ENCODE results near the gene SLC47A2.

Gene SLC47A2

DNA sequence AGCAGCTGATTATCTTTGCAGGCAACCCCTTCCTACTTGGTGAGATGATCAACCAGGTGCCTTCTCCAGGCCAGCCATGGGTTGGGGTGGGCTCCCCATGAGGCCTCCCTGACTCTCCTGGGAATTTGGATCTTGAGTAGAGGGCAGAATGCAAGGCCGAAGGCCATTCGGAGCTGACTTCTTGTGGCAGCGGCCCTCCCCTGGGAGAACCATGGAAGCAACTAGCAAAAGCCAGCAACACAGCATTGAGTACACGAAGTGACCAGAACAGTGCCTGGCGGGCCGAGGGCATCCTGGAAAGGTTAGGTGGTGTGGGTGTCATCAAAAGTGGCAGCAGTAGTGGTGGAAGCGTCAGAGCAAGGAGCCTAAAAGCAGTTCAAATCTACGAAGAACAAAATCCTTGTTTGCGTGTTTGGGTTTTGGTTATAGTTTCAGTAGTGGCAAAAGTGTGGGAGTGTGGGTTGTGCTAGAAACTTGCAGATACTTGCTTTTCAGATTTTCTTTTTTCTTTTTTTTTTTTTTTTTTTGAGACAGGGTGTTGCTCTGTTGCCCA lies 33.7 kb upstream of the SLC47A2 start:
- Histone ChIP-seq H3K4me3 (ENCODE audit: low read length in 2 of 2) (no peak overlapping the region), H3K9ac (ENCODE audit: low read depth, low read length, poor library complexity) (no peak overlapping the region), H3K23ac (ENCODE audit: low read depth, low read length, poor library complexity) (no peak overlapping the region), H2AFZ (ENCODE audit: low read length) (no peak overlapping the region), H3K36me3 (replicated peaks in 1 of 2; ENCODE audit: control insufficient read depth in 2 of 2, insufficient read depth in 2 of 2, low read length in 2 of 2) (no peaks in the 10 kb centered on the region), H3K9me3 (replicated peaks in 1 of 2; ENCODE audit: control insufficient read depth in 2 of 2, insufficient read depth in 1 of 2, low read depth in 1 of 2, low read length in 2 of 2) (no peaks in the 10 kb centered on the region), H2BK5ac (ENCODE audit: low read length) (no peak overlapping the region), H3K18ac (ENCODE audit: low read length) (no peak overlapping the region), H2BK12ac (ENCODE audit: low read length) (no peak overlapping the region), H3K4me1 (ENCODE audit: control insufficient read depth in 2 of 2, insufficient read depth in 1 of 2, low read depth in 1 of 2, low read length in 2 of 2) (peaks cover 0 to 9% of the 10 kb centered on the region in 2 donors), H2AK5ac (ENCODE audit: low read depth, low read length) (no peak overlapping the region), H4K8ac (ENCODE audit: low read depth, low read length) (no peak overlapping the region), H3K27ac (replicated peaks; ENCODE audit: low read length) (no peak overlapping the region), H3K4me2 (ENCODE audit: insufficient read depth, low read length, poor library complexity, severe bottlenecking) (no peak overlapping the region), H3K27me3 (ENCODE audit: control insufficient read depth in 3 of 3, insufficient read depth in 3 of 3, low read depth in 1 of 3, low read length in 3 of 3) (peaks cover 0 to 56% (median 0%) of the 10 kb centered on the region in 3 experiments), H2BK15ac (ENCODE audit: low read length) (peak overlapping the region; percentile 2), H2BK120ac (ENCODE audit: low read depth, low read length) (no peak overlapping the region), H3K79me1 (ENCODE audit: low read depth, low read length) (no peaks in the 10 kb centered on the region), H4K91ac (ENCODE audit: low read depth, low read length, poor library complexity) (no peak overlapping the region), H3K4ac (ENCODE audit: low read length) (no peak overlapping the region), H3K14ac (ENCODE audit: low read length) (peak overlapping the region; percentile 1)
- DNase-seq (ENCODE audit: low spot score): no peak
- WGBS, 2 donors (ENCODE audit: extremely low coverage in 2 of 2, insufficient read length in 2 of 2, insufficient replicate concordance in 1 of 2): no CpG with 5 or more reads among the region's 9 CpGs

GRCh38 chr17:19748807-19749193 lies 32.4 kb upstream of the SLC47A2 start:
- Histone ChIP-seq H3K14ac (ENCODE audit: low read length) (no peak overlapping the region), H4K91ac (ENCODE audit: low read depth, low read length, poor library complexity) (peak overlapping the region; percentile 79), H3K36me3 (replicated peaks in 1 of 2; ENCODE audit: control insufficient read depth in 2 of 2, insufficient read depth in 2 of 2, low read length in 2 of 2) (no peaks in the 10 kb centered on the region), H2AK5ac (ENCODE audit: low read depth, low read length) (peak overlapping the region; percentile 44), H4K8ac (ENCODE audit: low read depth, low read length) (no peak overlapping the region), H3K27ac (replicated peaks; ENCODE audit: low read length) (no peak overlapping the region), H2AFZ (ENCODE audit: low read length) (no peak overlapping the region), H3K4me3 (ENCODE audit: low read length in 2 of 2) (no peak overlapping the region), H3K4me2 (ENCODE audit: insufficient read depth, low read length, poor library complexity, severe bottlenecking) (no peak overlapping the region), H3K9me3 (replicated peaks in 1 of 2; ENCODE audit: control insufficient read depth in 2 of 2, insufficient read depth in 1 of 2, low read depth in 1 of 2, low read length in 2 of 2) (no peaks in the 10 kb centered on the region), H3K18ac (ENCODE audit: low read length) (peak overlapping the region; percentile 79), H2BK12ac (ENCODE audit: low read length) (no peak overlapping the region), H3K4me1 (ENCODE audit: control insufficient read depth in 2 of 2, insufficient read depth in 1 of 2, low read depth in 1 of 2, low read length in 2 of 2) (peaks cover 2 to 12% of the 10 kb centered on the region in 2 donors), H2BK15ac (ENCODE audit: low read length) (peak overlapping the region; percentile 88), H2BK5ac (ENCODE audit: low read length) (no peak overlapping the region), H3K23ac (ENCODE audit: low read depth, low read length, poor library complexity) (peak overlapping the region; percentile 6), H3K9ac (ENCODE audit: low read depth, low read length, poor library complexity) (no peak overlapping the region), H3K27me3 (ENCODE audit: control insufficient read depth in 3 of 3, insufficient read depth in 3 of 3, low read depth in 1 of 3, low read length in 3 of 3) (peaks cover 0 to 50% (median 0%) of the 10 kb centered on the region in 3 experiments), H2BK120ac (ENCODE audit: low read depth, low read length) (peak overlapping the region; percentile 63), H3K79me1 (ENCODE audit: low read depth, low read length) (no peaks in the 10 kb centered on the region), H3K4ac (ENCODE audit: low read length) (no peak overlapping the region)
- WGBS, 2 donors (ENCODE audit: extremely low coverage in 2 of 2, insufficient read length in 2 of 2, insufficient replicate concordance in 1 of 2): no CpG with 5 or more reads among the region's 13 CpGs
- no peak for DNase-seq (ENCODE audit: low spot score)

DNA sequence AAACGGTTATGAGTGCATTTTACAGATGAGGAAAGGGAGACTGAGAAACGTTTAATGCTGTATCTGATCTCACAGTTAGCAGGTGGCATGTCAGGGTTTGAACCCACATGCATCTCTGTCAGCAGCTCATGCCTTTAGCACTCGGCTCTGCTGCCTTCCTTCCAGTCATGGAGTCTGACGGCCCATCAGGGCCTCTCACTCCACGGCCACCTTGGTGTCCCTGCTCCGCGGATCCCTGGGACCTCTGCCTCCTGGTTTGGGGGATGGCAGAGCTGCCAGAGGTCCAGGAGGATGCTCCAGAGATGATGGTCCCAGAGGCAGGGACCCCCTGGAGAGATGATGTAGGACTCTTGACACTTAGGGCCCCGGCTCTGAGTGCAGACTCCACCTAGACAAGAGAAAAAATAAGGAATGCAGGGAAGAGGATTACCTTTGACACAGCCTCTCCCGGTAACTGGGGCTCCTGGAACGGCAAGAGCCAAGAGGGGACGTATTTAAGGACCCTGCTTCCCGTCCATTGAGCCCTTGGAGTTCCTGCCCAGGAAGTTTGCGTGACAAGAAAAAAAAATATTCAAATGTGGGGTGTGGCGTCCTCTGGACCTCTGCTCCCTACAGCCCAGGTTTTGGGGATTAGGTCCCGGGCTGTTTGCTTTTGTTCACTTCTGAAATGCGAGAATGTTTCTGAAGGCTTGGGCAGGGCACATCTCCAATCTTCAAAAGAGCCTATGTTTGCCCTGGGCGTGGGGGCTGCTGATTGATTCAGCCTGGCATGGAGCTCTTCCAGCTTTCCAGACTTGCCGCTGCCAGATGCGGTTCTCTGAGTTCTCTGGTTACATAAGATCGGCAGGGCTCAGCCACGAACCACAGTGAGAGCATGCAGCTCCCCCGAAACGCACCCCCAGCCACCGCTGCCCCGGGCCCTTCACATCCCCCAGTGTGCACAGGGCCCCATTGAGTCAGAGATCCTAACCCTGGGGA lies 31.7 kb upstream of the SLC47A2 start, which contains the start of gene ALDH3A1:
Gene ALDH3A1 (minus strand): TSS at position 470 of the 978 bp plus-strand sequence. CDS start 3,169 bp downstream, outside the sequence.
- peak within 1 kb of the TSS; percentile 6 for H3K23ac ChIP-seq (ENCODE audit: low read depth, low read length, poor library complexity)
- H3K9ac ChIP-seq (ENCODE audit: low read depth, low read length, poor library complexity): peak within 1 kb of the TSS; percentile 7
- peaks cover 0 to under 1% of the 10 kb centered on the region in 2 donors for H3K9me3 ChIP-seq (replicated peaks in 1 of 2; ENCODE audit: control insufficient read depth in 2 of 2, insufficient read depth in 1 of 2, low read depth in 1 of 2, low read length in 2 of 2)
- peaks cover 2 to 12% of the 10 kb centered on the region in 2 donors for H3K4me1 ChIP-seq (ENCODE audit: control insufficient read depth in 2 of 2, insufficient read depth in 1 of 2, low read depth in 1 of 2, low read length in 2 of 2)
- peak within 1 kb of the TSS; percentile 63 for H2BK120ac ChIP-seq (ENCODE audit: low read depth, low read length)
- H4K91ac ChIP-seq (ENCODE audit: low read depth, low read length, poor library complexity): peak within 1 kb of the TSS; percentile 79
- H2BK15ac ChIP-seq (ENCODE audit: low read length): peak within 1 kb of the TSS; percentile 88
- no peak within 1 kb of the TSS for H3K4ac ChIP-seq (ENCODE audit: low read length)
- H2BK5ac ChIP-seq (ENCODE audit: low read length): no peak within 1 kb of the TSS
- H3K27ac ChIP-seq (replicated peaks; ENCODE audit: low read length): no peak within 1 kb of the TSS
- H3K4me2 ChIP-seq (ENCODE audit: insufficient read depth, low read length, poor library complexity, severe bottlenecking): no peak within 1 kb of the TSS
- H3K27me3 ChIP-seq (ENCODE audit: control insufficient read depth in 3 of 3, insufficient read depth in 3 of 3, low read depth in 1 of 3, low read length in 3 of 3): peaks cover 0 to 49% (median 0%) of the 10 kb centered on the region in 3 experiments
- no peak within 1 kb of the TSS for H2AFZ ChIP-seq (ENCODE audit: low read length)
- no peak for DNase-seq (ENCODE audit: low spot score)
- no peak within 1 kb of the TSS for H3K14ac ChIP-seq (ENCODE audit: low read length)
- H3K18ac ChIP-seq (ENCODE audit: low read length): peak within 1 kb of the TSS; percentile 79
- H3K4me3 ChIP-seq (ENCODE audit: low read length in 2 of 2): no peak within 1 kb of the TSS
- H2BK12ac ChIP-seq (ENCODE audit: low read length): no peak within 1 kb of the TSS
- no peak within 1 kb of the TSS for H4K8ac ChIP-seq (ENCODE audit: low read depth, low read length)
- peak within 1 kb of the TSS; percentile 51 for H2AK5ac ChIP-seq (ENCODE audit: low read depth, low read length)
- no peaks in the 10 kb centered on the region for H3K36me3 ChIP-seq (replicated peaks in 1 of 2; ENCODE audit: control insufficient read depth in 2 of 2, insufficient read depth in 2 of 2, low read length in 2 of 2)
- H3K79me1 ChIP-seq (ENCODE audit: low read depth, low read length): no peaks in the 10 kb centered on the region
- WGBS, 2 donors (ENCODE audit: extremely low coverage in 2 of 2, insufficient read length in 2 of 2, insufficient replicate concordance in 1 of 2): no CpG with 5 or more reads among the region's 25 CpGs

All from neuronal stem cell (in vitro differentiated cells).